D721Med (cell line): Measurements from ENCODE around the gene KLHL25.

Source experiments
- DNase-seq: peaks from one replicate; pipeline ENCODE4 v3.0.0; 2011; ENCODE audit warnings: low spot score; ENCODE audit not compliant: insufficient read length
- FAIRE-seq: peaks from 2 replicates; lab custom pipeline; 2011; peaks lifted over from hg19 to GRCh38; lab: Jason Lieb, UNC
- TF ChIP-seq, protein P1 (sequence below): IDR thresholded peaks from 2 replicates; pipeline ENCODE4 v1.5.1; 2012; ENCODE audit warnings: mild to moderate bottlenecking, control low read depth; ENCODE audit not compliant: insufficient read depth; ENCODE audit errors: missing control alignments

Gene KLHL25

GRCh38 chr15:85710340-85710842 is 84.3 kb downstream of the KLHL25 start:
- TF ChIP-seq, protein P1, sequence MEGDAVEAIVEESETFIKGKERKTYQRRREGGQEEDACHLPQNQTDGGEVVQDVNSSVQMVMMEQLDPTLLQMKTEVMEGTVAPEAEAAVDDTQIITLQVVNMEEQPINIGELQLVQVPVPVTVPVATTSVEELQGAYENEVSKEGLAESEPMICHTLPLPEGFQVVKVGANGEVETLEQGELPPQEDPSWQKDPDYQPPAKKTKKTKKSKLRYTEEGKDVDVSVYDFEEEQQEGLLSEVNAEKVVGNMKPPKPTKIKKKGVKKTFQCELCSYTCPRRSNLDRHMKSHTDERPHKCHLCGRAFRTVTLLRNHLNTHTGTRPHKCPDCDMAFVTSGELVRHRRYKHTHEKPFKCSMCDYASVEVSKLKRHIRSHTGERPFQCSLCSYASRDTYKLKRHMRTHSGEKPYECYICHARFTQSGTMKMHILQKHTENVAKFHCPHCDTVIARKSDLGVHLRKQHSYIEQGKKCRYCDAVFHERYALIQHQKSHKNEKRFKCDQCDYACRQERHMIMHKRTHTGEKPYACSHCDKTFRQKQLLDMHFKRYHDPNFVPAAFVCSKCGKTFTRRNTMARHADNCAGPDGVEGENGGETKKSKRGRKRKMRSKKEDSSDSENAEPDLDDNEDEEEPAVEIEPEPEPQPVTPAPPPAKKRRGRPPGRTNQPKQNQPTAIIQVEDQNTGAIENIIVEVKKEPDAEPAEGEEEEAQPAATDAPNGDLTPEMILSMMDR, result no peak
- FAIRE-seq, result no peak
- DNase-seq, result no peak
